Measurements from ENCODE around the gene DNAJC5.
"Not testable (repeated sequence)": the region's sequence is repeated elsewhere in the genome, so short reads cannot be mapped to it uniquely, and the experiment has no call there.

Gene DNAJC5

DNA sequence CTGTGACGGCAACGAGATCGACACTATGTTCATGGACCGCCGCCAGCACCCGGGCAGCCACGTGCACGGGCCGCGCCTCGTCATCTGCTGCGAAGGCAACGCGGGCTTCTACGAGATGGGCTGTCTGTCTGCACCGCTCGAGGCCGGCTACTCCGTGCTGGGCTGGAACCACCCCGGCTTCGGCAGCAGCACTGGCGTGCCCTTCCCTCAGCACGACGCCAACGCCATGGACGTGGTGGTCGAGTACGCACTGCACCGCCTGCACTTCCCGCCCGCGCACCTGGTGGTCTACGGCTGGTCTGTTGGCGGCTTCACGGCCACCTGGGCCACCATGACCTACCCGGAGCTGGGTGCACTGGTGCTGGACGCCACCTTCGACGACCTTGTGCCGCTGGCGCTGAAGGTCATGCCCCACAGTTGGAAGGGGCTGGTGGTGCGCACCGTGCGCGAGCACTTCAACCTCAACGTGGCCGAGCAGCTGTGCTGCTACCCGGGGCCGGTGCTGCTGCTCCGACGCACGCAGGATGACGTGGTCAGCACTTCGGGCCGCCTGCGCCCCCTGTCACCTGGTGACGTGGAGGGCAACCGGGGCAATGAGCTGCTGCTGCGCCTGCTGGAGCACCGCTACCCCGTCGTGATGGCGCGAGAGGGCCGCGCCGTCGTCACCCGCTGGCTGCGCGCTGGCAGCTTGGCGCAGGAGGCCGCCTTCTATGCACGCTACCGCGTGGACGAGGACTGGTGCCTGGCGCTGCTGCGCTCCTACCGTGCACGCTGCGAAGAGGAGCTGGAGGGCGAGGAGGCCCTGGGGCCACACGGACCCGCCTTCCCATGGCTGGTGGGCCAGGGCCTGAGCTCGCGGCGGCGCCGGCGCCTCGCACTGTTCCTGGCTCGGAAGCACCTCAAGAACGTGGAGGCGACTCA, 32.7 kb upstream of the DNAJC5 start:
- no peak for DNase-seq (ENCODE audit: low read depth)
- H3K4me3 ChIP-seq (ENCODE audit: low read depth, low read length): no peak overlapping the region
- TF ChIP-seq, protein P1, sequence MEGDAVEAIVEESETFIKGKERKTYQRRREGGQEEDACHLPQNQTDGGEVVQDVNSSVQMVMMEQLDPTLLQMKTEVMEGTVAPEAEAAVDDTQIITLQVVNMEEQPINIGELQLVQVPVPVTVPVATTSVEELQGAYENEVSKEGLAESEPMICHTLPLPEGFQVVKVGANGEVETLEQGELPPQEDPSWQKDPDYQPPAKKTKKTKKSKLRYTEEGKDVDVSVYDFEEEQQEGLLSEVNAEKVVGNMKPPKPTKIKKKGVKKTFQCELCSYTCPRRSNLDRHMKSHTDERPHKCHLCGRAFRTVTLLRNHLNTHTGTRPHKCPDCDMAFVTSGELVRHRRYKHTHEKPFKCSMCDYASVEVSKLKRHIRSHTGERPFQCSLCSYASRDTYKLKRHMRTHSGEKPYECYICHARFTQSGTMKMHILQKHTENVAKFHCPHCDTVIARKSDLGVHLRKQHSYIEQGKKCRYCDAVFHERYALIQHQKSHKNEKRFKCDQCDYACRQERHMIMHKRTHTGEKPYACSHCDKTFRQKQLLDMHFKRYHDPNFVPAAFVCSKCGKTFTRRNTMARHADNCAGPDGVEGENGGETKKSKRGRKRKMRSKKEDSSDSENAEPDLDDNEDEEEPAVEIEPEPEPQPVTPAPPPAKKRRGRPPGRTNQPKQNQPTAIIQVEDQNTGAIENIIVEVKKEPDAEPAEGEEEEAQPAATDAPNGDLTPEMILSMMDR (IDR thresholded peaks at IDR 0.05; ENCODE audit: control insufficient read depth, extremely low read depth, insufficient read depth): no peak

DNA sequence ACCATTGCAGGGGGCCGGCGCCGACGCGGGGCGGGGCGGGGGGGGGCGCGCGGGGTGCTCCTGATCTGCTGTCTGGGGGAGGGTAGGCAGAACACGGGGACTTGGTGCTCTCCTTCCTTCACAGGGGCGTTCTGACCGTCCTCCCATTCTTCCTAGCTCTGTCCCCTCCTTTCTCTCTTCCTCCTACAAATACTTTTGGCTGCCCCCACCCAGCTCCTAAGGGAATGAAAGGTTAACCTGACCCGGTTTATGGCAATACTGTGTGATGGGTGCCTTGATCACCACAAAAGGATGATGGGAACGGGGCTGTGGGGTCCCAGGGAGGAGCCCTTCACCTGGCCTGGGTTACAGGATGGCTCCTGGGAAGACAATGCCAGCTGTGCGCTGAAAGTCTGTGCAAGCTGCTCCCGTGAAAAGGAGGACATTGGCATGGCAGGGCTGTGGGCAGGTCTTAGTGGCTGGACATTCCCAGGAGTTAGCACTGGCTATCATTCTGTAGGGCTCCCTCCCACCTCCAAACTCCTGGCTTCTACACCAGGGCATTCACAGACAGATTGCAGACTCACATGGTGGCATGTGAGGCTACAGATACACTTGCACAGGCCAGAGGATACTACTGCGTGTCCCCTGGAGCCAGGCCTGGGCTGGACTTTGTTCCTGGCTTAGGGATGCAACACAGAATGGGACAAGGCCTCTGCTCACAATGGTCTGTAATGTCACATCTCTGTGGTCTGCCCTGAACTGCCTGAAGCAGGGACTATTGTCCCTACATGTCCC, 31.7 kb upstream of the DNAJC5 start:
- H3K4me3 ChIP-seq (ENCODE audit: low read depth, low read length): peak overlapping the region; percentile 85
- TF ChIP-seq, protein P1 (IDR thresholded peaks at IDR 0.05; ENCODE audit: control insufficient read depth, extremely low read depth, insufficient read depth): no peak
- no peak for DNase-seq (ENCODE audit: low read depth)

GRCh38 chr20:63863798-63864544, 31.0 kb upstream of the DNAJC5 start:
- peak; percentile 65 for DNase-seq (ENCODE audit: low read depth)
- H3K4me3 ChIP-seq (ENCODE audit: low read depth, low read length): peak overlapping the region; percentile 85
- TF ChIP-seq, protein P1 (IDR thresholded peaks at IDR 0.05; ENCODE audit: control insufficient read depth, extremely low read depth, insufficient read depth): peak; percentile 85

DNA sequence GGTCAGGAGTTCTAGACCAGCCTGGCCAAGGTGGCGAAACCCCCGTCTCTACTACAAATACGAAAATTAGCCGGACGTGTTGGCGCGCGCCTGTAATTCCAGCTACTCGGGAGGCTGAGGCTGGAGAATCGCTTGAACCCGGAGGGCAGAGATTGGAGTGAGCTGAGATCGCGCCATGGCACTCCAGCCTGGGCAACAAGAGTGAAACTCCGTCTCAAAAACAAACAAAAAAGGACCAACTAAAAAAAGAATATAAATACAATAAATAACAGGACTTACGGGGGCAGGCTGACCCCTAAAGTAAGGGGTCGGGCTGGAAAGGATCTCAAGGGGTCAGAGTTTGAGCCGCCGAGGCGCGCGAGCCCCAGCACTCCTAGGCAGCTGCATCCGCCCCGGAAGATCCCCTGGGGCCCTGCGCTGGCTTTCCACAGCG, 30.4 kb upstream of the DNAJC5 start:
- no peak for DNase-seq (ENCODE audit: low read depth)
- TF ChIP-seq, protein P1 (IDR thresholded peaks at IDR 0.05; ENCODE audit: control insufficient read depth, extremely low read depth, insufficient read depth): no peak
- peak overlapping the region; percentile 85 for H3K4me3 ChIP-seq (ENCODE audit: low read depth, low read length)

DNA sequence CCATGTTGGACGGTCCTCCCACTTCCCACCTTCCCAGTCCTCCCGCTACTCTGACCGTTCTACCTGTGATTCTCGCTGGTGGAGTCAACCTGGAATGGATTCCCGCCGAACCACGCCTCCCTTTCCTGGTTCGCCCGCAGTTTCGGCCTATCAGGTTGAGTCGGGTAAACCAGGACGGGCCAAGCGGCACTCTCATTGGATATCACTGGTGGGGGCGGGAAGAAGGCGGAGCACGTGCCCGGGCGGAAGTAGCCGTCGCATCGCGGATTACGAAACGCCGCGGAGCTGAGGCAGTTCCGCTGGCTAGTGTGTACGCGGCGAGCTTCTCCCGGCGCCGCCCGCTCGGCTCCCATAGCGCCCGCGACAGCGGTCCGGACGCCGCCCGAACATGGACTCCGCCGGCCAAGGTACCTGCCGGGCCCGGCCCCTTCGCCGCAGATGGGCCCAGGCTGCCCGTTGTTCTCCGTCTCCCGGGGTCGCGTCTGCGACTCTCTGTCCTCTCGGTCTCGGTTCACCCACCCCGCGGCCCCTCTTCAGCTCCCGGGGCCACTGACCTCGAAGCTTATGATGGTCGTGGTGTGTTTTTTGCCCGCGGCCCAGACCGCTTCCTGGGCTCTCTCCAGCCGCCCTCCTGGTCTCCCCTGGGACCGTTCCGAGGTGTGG, 29.8 kb upstream of the DNAJC5 start, which contains the start of gene TPD52L2:
TPD52L2 (plus strand) TSS at position 293 of the 663 bp plus-strand sequence; CDS start at position 389, 96 bp downstream.
- TF ChIP-seq, protein P1 (IDR thresholded peaks at IDR 0.05; ENCODE audit: control insufficient read depth, extremely low read depth, insufficient read depth): no peak
- peak within 1 kb of the TSS; percentile 85 for H3K4me3 ChIP-seq (ENCODE audit: low read depth, low read length)
- peak; percentile 99 for DNase-seq (ENCODE audit: low read depth)

- not testable (repeated sequence) for DNase-seq (ENCODE audit: low read depth); H3K4me3 ChIP-seq (ENCODE audit: low read depth, low read length)
These were observed 27.9 kb upstream of the DNAJC5 start for GRCh38 chr20:63867042-63867441.
